DOHH2 (cell line): ENCODE measurements around the gene TJP1.

Source experiments
- H3F3A ChIP-seq: fragments of 200-600 bp; sonication (generic), shearing (Covaris generic); 2 replicates; pipeline ENCODE4 v1.6.0; 2016; ENCODE audit warnings: antibody characterized with exemption, mild to moderate bottlenecking; ENCODE audit not compliant: control insufficient read depth, insufficient read depth
- H3K27ac ChIP-seq: fragments of 200-600 bp; sonication (generic); 2 replicates; pipeline ENCODE4 v1.5.1; 2014; ENCODE audit warnings: low read depth, mild to moderate bottlenecking, low read length, moderate library complexity
- H3K27me3 ChIP-seq: fragments of 200-600 bp; sonication (generic); 2 replicates; pipeline ENCODE4 v1.6.1; 2014; ENCODE audit warnings: mild to moderate bottlenecking, low read length, mixed read lengths; ENCODE audit not compliant: control insufficient read depth
- H3K36me3 ChIP-seq: fragments of 200-600 bp; sonication (generic); 2 replicates; pipeline ENCODE4 v1.6.1; 2014; ENCODE audit warnings: mild to moderate bottlenecking, low read length, moderate library complexity, mixed read lengths; ENCODE audit not compliant: control insufficient read depth
- H3K4me1 ChIP-seq: fragments of 200-600 bp; sonication (generic); 2 replicates; pipeline ENCODE4 v1.6.1; 2014; ENCODE audit warnings: mild to moderate bottlenecking, low read length, mixed read lengths; ENCODE audit not compliant: control insufficient read depth
- H3K4me2 ChIP-seq: fragments of 200-600 bp; sonication (generic); 2 replicates; pipeline ENCODE4 v1.6.0; 2014; ENCODE audit warnings: mild to moderate bottlenecking, low read length, moderate library complexity
- H3K4me3 ChIP-seq: fragments of 200-600 bp; sonication (generic); 2 replicates; pipeline ENCODE4 v1.5.1; 2014; ENCODE audit warnings: mild to moderate bottlenecking, low read length, mixed read lengths
- H3K79me2 ChIP-seq: fragments of 200-600 bp; sonication (generic); 2 replicates; pipeline ENCODE4 v1.6.1; 2014; ENCODE audit warnings: mild to moderate bottlenecking, low read length, mixed read lengths; ENCODE audit not compliant: control insufficient read depth
- H3K9me2 ChIP-seq: fragments of 200-600 bp; sonication (generic); replicated peaks from 2 replicates; pipeline ENCODE4 v1.6.1; 2014; ENCODE audit warnings: mild to moderate bottlenecking, low read length, mixed read lengths; ENCODE audit not compliant: control insufficient read depth
- H3K9me3 ChIP-seq: fragments of 200-600 bp; sonication (generic); 2 replicates; pipeline ENCODE4 v1.6.1; 2014; ENCODE audit warnings: antibody characterized with exemption, low read length, mixed read lengths; ENCODE audit not compliant: control insufficient read depth, insufficient read depth
- H4K20me1 ChIP-seq: fragments of 200-600 bp; sonication (generic); 2 replicates; pipeline ENCODE4 v1.6.0; 2014; ENCODE audit warnings: low read depth, mild to moderate bottlenecking, antibody characterized with exemption, low read length, moderate library complexity; ENCODE audit not compliant: control insufficient read depth, insufficient read depth
- CTCF ChIP-seq: fragments of 200-600 bp; sonication (generic); IDR thresholded peaks from one replicate; pipeline ENCODE4 v1.5.1; 2014; ENCODE audit warnings: antibody characterized with exemption, mild to moderate bottlenecking, low read depth, low read length; ENCODE audit not compliant: poor library complexity, severe bottlenecking
- EZH2phosphoT487 ChIP-seq: fragments of 200-600 bp; sonication (generic); IDR thresholded peaks from 2 replicates; pipeline ENCODE4 v1.6.1; 2017; ENCODE audit warnings: borderline replicate concordance, mild to moderate bottlenecking, antibody characterized with exemption, low read length, moderate library complexity, mixed read lengths

The TJP1 gene

GRCh38 chr15:29776859-29777258 lies 45.4 kb downstream of the TJP1 start:
- Histone ChIP-seq H3K79me2 (no peaks in the 10 kb centered on the region), H3K27me3 (no peaks in the 10 kb centered on the region), H3K36me3 (no peaks in the 10 kb centered on the region), H3K4me3 (no peak overlapping the region), H3K9me2 (no peaks in the 10 kb centered on the region), H3K4me2 (no peak overlapping the region), H3F3A (no peaks in the 10 kb centered on the region), H3K27ac (no peak overlapping the region), H3K4me1 (no peaks in the 10 kb centered on the region), H4K20me1 (no peaks in the 10 kb centered on the region), H3K9me3 (no peaks in the 10 kb centered on the region)
- TF ChIP-seq EZH2phosphoT487 (no peak), CTCF (no peak)

GRCh38 chr15:29774900-29775299 lies 47.4 kb downstream of the TJP1 start:
- Histone ChIP-seq H4K20me1 (no peaks in the 10 kb centered on the region), H3F3A (no peaks in the 10 kb centered on the region), H3K4me3 (no peak overlapping the region), H3K9me2 (no peaks in the 10 kb centered on the region), H3K27ac (no peak overlapping the region), H3K79me2 (no peaks in the 10 kb centered on the region), H3K36me3 (no peaks in the 10 kb centered on the region), H3K4me2 (no peak overlapping the region), H3K27me3 (no peaks in the 10 kb centered on the region), H3K4me1 (no peaks in the 10 kb centered on the region), H3K9me3 (no peaks in the 10 kb centered on the region)
- TF ChIP-seq EZH2phosphoT487: no peak
- TF ChIP-seq CTCF: no peak

- Histone ChIP-seq H3K9me3 (no peaks in the 10 kb centered on the region), H3K4me3 (no peak overlapping the region), H3K27ac (no peak overlapping the region), H3K4me2 (no peak overlapping the region), H3K9me2 (no peaks in the 10 kb centered on the region), H3K27me3 (no peaks in the 10 kb centered on the region), H3F3A (no peaks in the 10 kb centered on the region), H3K36me3 (no peaks in the 10 kb centered on the region), H3K79me2 (no peaks in the 10 kb centered on the region), H3K4me1 (no peaks in the 10 kb centered on the region), H4K20me1 (no peaks in the 10 kb centered on the region)
- no peak for TF ChIP-seq EZH2phosphoT487
- TF ChIP-seq CTCF: no peak
These were observed 48.5 kb downstream of the TJP1 start for GRCh38 chr15:29773816-29774215.

- Histone ChIP-seq H3K4me1 (no peaks in the 10 kb centered on the region), H3K9me3 (no peaks in the 10 kb centered on the region), H3K79me2 (no peaks in the 10 kb centered on the region), H3K4me2 (no peak overlapping the region), H4K20me1 (no peaks in the 10 kb centered on the region), H3K27me3 (no peaks in the 10 kb centered on the region), H3K36me3 (no peaks in the 10 kb centered on the region), H3K27ac (no peak overlapping the region), H3F3A (no peaks in the 10 kb centered on the region), H3K4me3 (no peak overlapping the region), H3K9me2 (no peaks in the 10 kb centered on the region)
- TF ChIP-seq CTCF (no peak), EZH2phosphoT487 (no peak)
These were observed 49.3 kb downstream of the TJP1 start for GRCh38 chr15:29773000-29773399.
